Neuronal stem cell (in vitro differentiated cells): ENCODE measurements around the gene COLEC12.
A peak's percentile ranks its signal among the peaks of the same experiment; 100 is the strongest.

Experiments used
- DNase-seq: peaks from one replicate; pipeline ENCODE4 v3.0.0-alpha.2; 2013; ENCODE audit warnings: low spot score
- H2AFZ ChIP-seq: one replicate; pipeline ENCODE4 v1.6.1; 2013; ENCODE audit warnings: mild to moderate bottlenecking, low read length, inconsistent platforms
- H2AK5ac ChIP-seq: 2 replicates; pipeline ENCODE4 v1.6.1; 2013; ENCODE audit warnings: low read depth, mild to moderate bottlenecking, inconsistent platforms, low read length, moderate library complexity, mixed read lengths
- H2BK120ac ChIP-seq: 2 replicates; pipeline ENCODE4 v1.6.1; 2013; ENCODE audit warnings: low read depth, mild to moderate bottlenecking, inconsistent platforms, low read length, moderate library complexity, mixed read lengths
- H2BK12ac ChIP-seq: one replicate; pipeline ENCODE4 v1.6.1; 2013; ENCODE audit warnings: low read length, inconsistent platforms
- H2BK15ac ChIP-seq: 2 replicates; pipeline ENCODE4 v1.6.1; 2013; ENCODE audit warnings: mild to moderate bottlenecking, low read length, inconsistent platforms, mixed read lengths
- H2BK5ac ChIP-seq: one replicate; pipeline ENCODE4 v1.6.1; 2013; ENCODE audit warnings: inconsistent platforms, mild to moderate bottlenecking, low read length, moderate library complexity
- H3K14ac ChIP-seq: one replicate; pipeline ENCODE4 v1.6.1; 2013; ENCODE audit warnings: low read length, inconsistent platforms
- H3K18ac ChIP-seq: 2 replicates; pipeline ENCODE4 v1.6.1; 2013; ENCODE audit warnings: low read length, inconsistent platforms
- H3K23ac ChIP-seq: 2 replicates; pipeline ENCODE4 v1.6.1; 2013; ENCODE audit warnings: low read depth, mild to moderate bottlenecking, mixed read lengths, low read length, inconsistent platforms; ENCODE audit not compliant: poor library complexity
- H3K27ac ChIP-seq: replicated peaks from 3 replicates; pipeline ENCODE4 v1.5.1; 2013; ENCODE audit warnings: low read length, inconsistent platforms
- H3K27me3 ChIP-seq, 3 experiments: 2 replicates each; pipeline ENCODE4 v1.6.1; 2013; ENCODE audit warnings: low read length in 3 of 3, mild to moderate bottlenecking in 2 of 3, inconsistent platforms in 1 of 3, low read depth in 1 of 3, mixed read lengths in 1 of 3, moderate library complexity in 1 of 3; ENCODE audit not compliant: control insufficient read depth in 3 of 3, insufficient read depth in 3 of 3
- H3K36me3 ChIP-seq, 2 donors: replicated peaks in 1 of 2; 2 replicates each; pipeline ENCODE4 v1.6.1; 2013; ENCODE audit warnings: low read length in 2 of 2; ENCODE audit not compliant: control insufficient read depth in 2 of 2, insufficient read depth in 2 of 2
- H3K4ac ChIP-seq: 2 replicates; pipeline ENCODE4 v1.6.1; 2013; ENCODE audit warnings: inconsistent platforms, mild to moderate bottlenecking, low read length, moderate library complexity
- H3K4me1 ChIP-seq, 2 donors: 1 replicate in 1 of 2; 2 replicates in 1 of 2; pipeline ENCODE4 v1.6.1; 2013; ENCODE audit warnings: low read length in 2 of 2, low read depth in 1 of 2; ENCODE audit not compliant: control insufficient read depth in 2 of 2, insufficient read depth in 1 of 2
- H3K4me2 ChIP-seq: one replicate; pipeline ENCODE4 v1.6.1; 2013; ENCODE audit warnings: mild to moderate bottlenecking, low read length, inconsistent platforms; ENCODE audit not compliant: insufficient read depth, poor library complexity, severe bottlenecking
- H3K4me3 ChIP-seq, 2 donors: 2 replicates each; pipeline ENCODE4 v1.5.1; 2013; ENCODE audit warnings: low read length in 2 of 2, mild to moderate bottlenecking in 2 of 2, inconsistent platforms in 1 of 2, moderate library complexity in 1 of 2
- H3K79me1 ChIP-seq: one replicate; pipeline ENCODE4 v1.6.1; 2013; ENCODE audit warnings: low read depth, mild to moderate bottlenecking, inconsistent platforms, low read length, moderate library complexity
- H3K9ac ChIP-seq: one replicate; pipeline ENCODE4 v1.6.1; 2013; ENCODE audit warnings: mild to moderate bottlenecking, low read depth, low read length, inconsistent platforms; ENCODE audit not compliant: poor library complexity
- H3K9me3 ChIP-seq, 2 donors: replicated peaks in 1 of 2; 2 replicates each; pipeline versions ENCODE3 to v1.6.1; 2013; ENCODE audit warnings: low read length in 2 of 2, mild to moderate bottlenecking in 2 of 2, inconsistent platforms in 1 of 2, low read depth in 1 of 2, mixed read lengths in 1 of 2, moderate library complexity in 1 of 2; ENCODE audit not compliant: control insufficient read depth in 2 of 2, insufficient read depth in 1 of 2
- H4K8ac ChIP-seq: one replicate; pipeline ENCODE4 v1.6.1; 2013; ENCODE audit warnings: low read depth, mild to moderate bottlenecking, inconsistent platforms, low read length, moderate library complexity
- H4K91ac ChIP-seq: one replicate; pipeline ENCODE4 v1.6.1; 2013; ENCODE audit warnings: low read length, low read depth, mild to moderate bottlenecking, inconsistent platforms; ENCODE audit not compliant: poor library complexity
- WGBS, 2 donors: extraction: QIAGEN DNeasy Blood & Tissue Kit; methylation state at CpG; one replicate each; pipeline ENCODE4 v1.1.7; 2013; ENCODE audit warnings: missing lambda C conversion rate in 2 of 2, mixed read lengths in 1 of 2; ENCODE audit not compliant: insufficient read length in 2 of 2, insufficient replicate concordance in 1 of 2; ENCODE audit errors: extremely low coverage in 2 of 2; 5-methylcytosine and 5-hydroxymethylcytosine counted together

Gene COLEC12

DNA sequence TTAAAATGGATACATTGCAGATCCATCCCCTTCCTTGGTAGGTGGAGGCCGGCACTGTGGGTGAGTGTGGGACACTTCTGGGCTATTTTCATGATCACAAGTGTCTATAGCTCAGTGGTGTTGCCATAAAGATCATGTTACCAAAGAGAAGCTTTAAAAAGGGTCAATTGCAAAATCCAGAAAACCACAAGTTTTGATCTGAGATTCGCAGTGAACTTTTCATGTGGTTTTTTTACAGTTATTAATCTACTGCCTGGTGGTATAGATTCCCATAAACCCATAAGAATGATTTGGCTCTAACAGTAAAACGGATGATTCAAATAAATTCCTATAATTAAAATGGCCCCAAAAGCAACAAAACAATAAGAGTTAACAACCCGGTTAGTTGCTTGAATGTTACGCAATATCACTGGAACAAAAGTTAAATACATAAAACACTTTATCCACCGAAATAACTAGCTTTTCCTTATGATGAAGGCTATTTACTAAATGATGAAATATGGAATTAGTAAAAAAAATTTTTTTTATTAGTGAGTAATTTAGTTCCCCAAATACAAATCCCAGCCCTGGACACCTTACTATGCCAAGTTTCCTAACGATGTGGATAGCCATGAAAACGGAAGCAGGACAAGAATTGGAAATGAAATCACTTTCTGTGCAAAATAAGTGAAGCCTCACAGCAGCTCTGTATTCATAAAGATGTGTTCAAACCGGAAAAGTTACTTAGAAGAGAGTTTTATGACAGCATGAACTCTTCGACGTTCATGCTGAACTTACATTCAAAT, 137.0 kb downstream of the COLEC12 start:
- peaks cover 13 to 15% of the 10 kb centered on the region in 2 donors for H3K4me1 ChIP-seq
- no peak overlapping the region for H2BK15ac ChIP-seq
- H3K4me2 ChIP-seq = no peak overlapping the region
- no peak overlapping the region for H2BK120ac ChIP-seq
- H3K9me3 ChIP-seq = no peaks in the 10 kb centered on the region
- H3K27me3 ChIP-seq = no peaks in the 10 kb centered on the region
- no peak overlapping the region for H3K14ac ChIP-seq
- H3K9ac ChIP-seq = no peak overlapping the region
- H3K4me3 ChIP-seq = no peak overlapping the region
- H2AFZ ChIP-seq = peak overlapping the region; percentile 86
- H3K36me3 ChIP-seq = no peaks in the 10 kb centered on the region
- no CpG with 5 or more reads among the region's 11 CpGs for WGBS, 2 donors
- H4K8ac ChIP-seq = no peak overlapping the region
- no peak overlapping the region for H3K4ac ChIP-seq
- H3K18ac ChIP-seq = no peak overlapping the region
- no peak overlapping the region for H3K27ac ChIP-seq
- H2BK5ac ChIP-seq = no peak overlapping the region
- H3K23ac ChIP-seq = no peak overlapping the region
- H4K91ac ChIP-seq = no peak overlapping the region
- no peak overlapping the region for H2AK5ac ChIP-seq
- DNase-seq = no peak
- no peaks in the 10 kb centered on the region for H3K79me1 ChIP-seq
- H2BK12ac ChIP-seq = no peak overlapping the region

DNA sequence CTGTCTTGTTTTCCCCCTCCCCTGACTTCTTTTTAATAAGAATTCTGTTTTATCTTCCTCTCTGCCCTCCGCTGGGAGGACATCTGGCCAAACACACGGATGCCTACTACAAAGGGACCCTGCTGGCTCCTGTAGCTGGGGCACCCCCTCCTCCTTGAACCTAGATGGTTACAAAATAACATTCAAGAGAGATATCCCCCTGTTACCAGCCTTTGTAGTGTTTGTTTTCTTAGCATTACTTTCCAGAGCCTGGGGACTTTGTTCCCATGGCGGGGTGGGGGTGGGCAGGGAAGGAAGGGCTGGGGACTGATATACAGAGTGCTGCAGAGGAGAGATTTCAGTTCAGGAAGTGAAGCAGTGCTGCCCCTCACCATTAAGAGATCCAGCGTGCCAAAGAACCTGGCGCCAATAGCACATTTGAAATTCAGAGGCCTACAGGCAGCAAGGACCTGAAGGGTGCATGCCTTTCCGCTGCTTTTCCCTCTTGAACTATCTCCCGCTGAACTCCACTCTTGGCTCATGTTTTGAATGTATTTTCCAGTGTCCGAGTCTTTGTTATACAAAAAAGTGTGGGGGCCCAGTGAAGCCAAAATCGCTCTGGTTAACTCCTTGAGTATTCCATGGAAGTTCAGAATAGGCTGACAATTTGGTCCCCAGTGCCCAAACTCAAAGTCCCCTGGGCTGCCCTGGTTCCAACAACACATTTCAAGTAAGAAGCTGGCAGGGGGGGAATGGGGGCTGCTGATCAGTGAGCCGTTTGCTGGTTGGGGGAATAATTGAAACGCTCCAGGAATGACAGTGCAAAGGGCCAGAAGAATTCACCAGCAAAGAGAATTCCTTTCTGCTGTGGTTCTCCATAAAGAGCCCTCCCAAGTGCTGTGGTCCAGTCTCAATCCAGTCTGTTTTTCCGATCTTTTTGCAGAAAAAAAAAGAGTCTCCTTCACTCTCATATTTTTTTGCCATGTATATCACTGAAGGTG, 137.9 kb downstream of the COLEC12 start:
- no peak overlapping the region for H3K4me3 ChIP-seq
- no peak for DNase-seq
- H2BK12ac ChIP-seq = no peak overlapping the region
- H3K4me2 ChIP-seq = no peak overlapping the region
- H4K91ac ChIP-seq = no peak overlapping the region
- WGBS, 2 donors = no CpG with 5 or more reads among the region's 12 CpGs
- H3K9ac ChIP-seq = no peak overlapping the region
- no peak overlapping the region for H3K4ac ChIP-seq
- H4K8ac ChIP-seq = no peak overlapping the region
- no peak overlapping the region for H3K14ac ChIP-seq
- no peaks in the 10 kb centered on the region for H3K36me3 ChIP-seq
- no peak overlapping the region for H2AK5ac ChIP-seq
- peak overlapping the region; percentile 86 for H2AFZ ChIP-seq
- H2BK15ac ChIP-seq = no peak overlapping the region
- no peak overlapping the region for H2BK120ac ChIP-seq
- H3K27ac ChIP-seq = no peak overlapping the region
- H3K4me1 ChIP-seq = peaks cover 13 to 15% of the 10 kb centered on the region in 2 donors
- no peaks in the 10 kb centered on the region for H3K9me3 ChIP-seq
- H3K27me3 ChIP-seq = no peaks in the 10 kb centered on the region
- no peak overlapping the region for H2BK5ac ChIP-seq
- peak overlapping the region; percentile 53 for H3K18ac ChIP-seq
- no peaks in the 10 kb centered on the region for H3K79me1 ChIP-seq
- no peak overlapping the region for H3K23ac ChIP-seq

DNA sequence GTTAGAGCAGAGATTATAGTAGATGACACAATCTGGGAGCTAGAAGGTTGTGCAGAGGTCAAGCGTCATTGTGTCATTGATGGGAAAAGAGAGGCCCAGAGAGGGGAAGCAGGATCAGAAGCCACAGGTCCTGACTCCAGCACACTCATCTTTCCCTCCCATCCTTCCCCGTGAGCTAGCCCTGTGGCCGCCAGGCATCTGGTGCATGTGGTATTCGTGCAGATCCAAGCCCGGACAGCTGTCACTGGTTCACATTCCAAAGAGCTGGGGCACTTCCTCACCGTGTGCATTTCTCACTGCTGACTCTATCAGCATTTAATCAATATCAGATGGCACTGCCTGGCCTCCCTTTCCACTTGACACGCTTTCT, 138.6 kb downstream of the COLEC12 start:
- Histone ChIP-seq H2AK5ac (no peak overlapping the region), H3K14ac (no peak overlapping the region), H3K4ac (no peak overlapping the region), H4K8ac (no peak overlapping the region), H3K9me3 (no peaks in the 10 kb centered on the region), H3K23ac (no peak overlapping the region), H2BK120ac (no peak overlapping the region), H2BK12ac (no peak overlapping the region), H3K18ac (no peak overlapping the region), H3K79me1 (no peaks in the 10 kb centered on the region), H3K27ac (no peak overlapping the region), H3K9ac (no peak overlapping the region), H4K91ac (no peak overlapping the region), H2BK15ac (no peak overlapping the region), H2BK5ac (no peak overlapping the region), H3K27me3 (no peaks in the 10 kb centered on the region), H3K4me3 (no peak overlapping the region), H3K4me1 (peaks cover 13 to 15% of the 10 kb centered on the region in 2 donors), H2AFZ (peak overlapping the region; percentile 86), H3K4me2 (no peak overlapping the region), H3K36me3 (no peaks in the 10 kb centered on the region)
- no CpG with 5 or more reads among the region's 7 CpGs for WGBS, 2 donors
- DNase-seq = no peak
